SK-N-SH treated with all-trans-retinoic acid at 6 μM for 48 hours (cell line): ENCODE results near the gene BHMT2.

Source experiments
- CSRNP3 ChIP-seq: fragments of 250-450 bp; sonication (Bioruptor Pico); IDR thresholded peaks from 2 replicates; pipeline ENCODE4 v1.5.1; 2021; ENCODE audit warnings: mild to moderate bottlenecking, moderate library complexity
- ZNF70 ChIP-seq: fragments of 450-650 bp; formaldehyde crosslinking; IDR thresholded peaks from 2 replicates; pipeline ENCODE4 v1.5.0; 2020; ENCODE audit warnings: mild to moderate bottlenecking, moderate library complexity

GRCh38 chr5:79059674-79060073 lies 9.9 kb upstream of the BHMT2 start:
- TF ChIP-seq CSRNP3 (CRISPR knock-in tag) (no peak), ZNF70 (no peak)
